ENCODE measurements around the gene BTBD2. TPM values are rescaled to one million over a fixed set of nuclear protein-coding genes. Genes with fewer than 3 reads are reported as not detected.

BTBD2 gene
- total RNA-seq, 1 experiment from 2014 or later, result 110 TPM

GRCh38 chr19:2048959-2049740 lies 33.6 kb upstream of the BTBD2 start:
- peaks cover 0 to 4% (median 4%) of the 10 kb centered on the region in 3 experiments; a peak in 2 of 7 replicates for H3K36me3 Mint-ChIP-seq (ENCODE audit: insufficient read depth in 1 of 3, low read depth in 3 of 3)
- Histone ChIP-seq H3K9me3 (ENCODE audit: control insufficient read depth, low read depth, low read length) (no peaks in the 10 kb centered on the region), H3K56ac (ENCODE audit: insufficient read length, low read depth, low read length) (no peak overlapping the region), H3K27me3 (ENCODE audit: insufficient read depth, low read length) (no peaks in the 10 kb centered on the region), H2BK5ac (ENCODE audit: insufficient read length, low read length) (no peak overlapping the region), H2AK5ac (ENCODE audit: insufficient read length, low read length) (no peak overlapping the region), H4K91ac (ENCODE audit: insufficient read length, low read depth, low read length) (no peak overlapping the region), H3K27ac (ENCODE audit: insufficient read length, low read depth, low read length) (no peak overlapping the region), H3T11ph (ENCODE audit: low read length) (no peak overlapping the region), H3K79me1 (ENCODE audit: insufficient read depth, low read depth, low read length, poor library complexity, severe bottlenecking) (peaks cover 3% of the 10 kb centered on the region), H2BK15ac (ENCODE audit: low read depth, low read length) (no peak overlapping the region), H3K23me2 (ENCODE audit: insufficient read length, low read depth, low read length, poor library complexity, severe bottlenecking) (peaks cover 9% of the 10 kb centered on the region), H3K14ac (ENCODE audit: insufficient read depth, low read length) (no peak overlapping the region), H2BK12ac (ENCODE audit: insufficient read length, low read depth, low read length) (no peak overlapping the region), H2BK20ac (ENCODE audit: low read depth, low read length, poor library complexity, severe bottlenecking) (no peak overlapping the region), H3K18ac (ENCODE audit: insufficient read length, low read depth, low read length) (no peak overlapping the region), H3K9ac (ENCODE audit: extremely low read depth, insufficient read length, low read length) (no peak overlapping the region), H3K4me1 (ENCODE audit: insufficient read depth, low read length) (no peaks in the 10 kb centered on the region), H2BK120ac (ENCODE audit: low read depth, low read length, poor library complexity, severe bottlenecking) (no peak overlapping the region), H3K4me2 (ENCODE audit: insufficient read depth, insufficient read length, low read length) (peak overlapping the region; percentile 65), H4K5ac (ENCODE audit: insufficient read length, low read depth, low read length) (no peak overlapping the region), H3K23ac (ENCODE audit: insufficient read length, low read depth, low read length) (no peak overlapping the region), H4K8ac (replicated peaks; ENCODE audit: insufficient read length, low read depth, low read length) (no peak overlapping the region), H4K20me1 (ENCODE audit: control insufficient read depth, insufficient read depth, insufficient read length) (peaks cover 2% of the 10 kb centered on the region), H3K79me2 (ENCODE audit: insufficient read depth, low read length) (peaks cover 11% of the 10 kb centered on the region; the same call in 1 of the 2 replicates), H2AFZ (ENCODE audit: low read length) (no peak overlapping the region), H3K4ac (ENCODE audit: low read depth, low read length) (no peak overlapping the region)
- no CpG with 5 or more reads among the region's 27 CpGs for WGBS (ENCODE audit: extremely low coverage, insufficient read length, low lambda C conversion rate)
- no peak for TF ChIP-seq CTCF (conservative IDR thresholded peaks at IDR 0.05)
- H3K4me1 Mint-ChIP-seq, result peaks cover 4 to 5% of the 10 kb centered on the region in 2 experiments; a peak in 3 of 4 replicates
- no peaks in the 10 kb centered on the region for H3K27me3 Mint-ChIP-seq (ENCODE audit: low read depth)
- peak; percentile 26 for DNase-seq
- no peak overlapping the region for H3K27ac Mint-ChIP-seq
- no peaks in the 10 kb centered on the region for H3K9me3 Mint-ChIP-seq
- peak overlapping the region; percentile 72 to 86; a peak in 4 of 5 replicates for H3K4me3 Mint-ChIP-seq
